ENCODE results near the gene KRTAP10-3. TPM values are rescaled to one million over a fixed set of nuclear protein-coding genes. Genes with fewer than 3 reads are reported as not detected.

Gene KRTAP10-3, protein sequence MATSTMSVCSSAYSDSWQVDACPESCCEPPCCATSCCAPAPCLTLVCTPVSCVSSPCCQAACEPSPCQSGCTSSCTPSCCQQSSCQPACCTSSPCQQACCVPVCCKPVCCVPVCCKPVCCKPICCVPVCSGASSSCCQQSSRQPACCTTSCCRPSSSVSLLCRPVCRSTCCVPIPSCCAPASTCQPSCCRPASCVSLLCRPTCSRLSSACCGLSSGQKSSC
- polyA plus RNA-seq, result not detected in 3 replicates
- not detected for polyA plus RNA-seq (2011; ENCODE audit: low read depth)
- polyA plus RNA-seq (2011; cell fraction: cytosol; rRNA removed), result not detected in 2 replicates
- polyA plus RNA-seq (2011; cell fraction: nucleus; rRNA removed), result not detected in 2 replicates
- not detected in 2 replicates for polyA plus RNA-seq (2012; ENCODE audit: low replicate concordance)
- polyA minus RNA-seq, result not detected in 3 replicates
- polyA minus RNA-seq (2011; cell fraction: cytosol; rRNA and poly(A)+ RNA removed), result not detected
- not detected in 2 replicates for polyA minus RNA-seq (2011; cell fraction: nucleus; rRNA and poly(A)+ RNA removed)

DNA sequence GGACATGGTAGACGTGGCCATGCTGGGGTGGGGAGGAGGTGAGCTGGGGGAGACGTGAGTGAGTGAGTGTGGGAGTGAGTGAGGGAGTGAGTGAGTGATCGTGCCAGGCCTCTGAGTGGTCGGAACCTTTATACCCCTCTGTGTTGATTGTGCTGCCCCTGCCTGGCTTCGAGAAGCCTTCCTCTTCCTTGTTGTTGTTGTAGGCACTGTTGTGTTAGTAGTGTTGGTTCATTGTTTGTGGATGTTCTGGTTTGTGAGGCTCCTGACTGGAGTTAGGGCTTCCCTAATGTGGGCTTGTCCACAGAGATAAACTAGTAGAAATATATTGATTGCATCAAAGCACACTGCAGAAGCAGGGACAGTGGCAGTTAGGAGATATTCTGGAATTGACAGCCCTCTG is at the start of gene KRTAP10-3:
TSS of gene KRTAP10-3 (minus strand) at position 101 of the 400 bp plus-strand sequence. CDS start at position 21, 80 bp downstream.
- H3K27ac ChIP-seq (ENCODE audit: control insufficient read depth, insufficient read depth, low read length), result no peak within 1 kb of the TSS
- peaks cover 4% of the 10 kb centered on the region for H3K27me3 ChIP-seq (ENCODE audit: control insufficient read depth, extremely low read depth, insufficient read depth, low read length)
- H2AFZ ChIP-seq (ENCODE audit: control insufficient read depth, low read length), result no peak within 1 kb of the TSS
- no peaks in the 10 kb centered on the region for H4K20me1 ChIP-seq (ENCODE audit: control insufficient read depth, extremely low read depth, insufficient read depth, low read length)
- H3K9me1 ChIP-seq (ENCODE audit: control insufficient read depth, extremely low read depth, insufficient read depth, low read length), result no peaks in the 10 kb centered on the region
- H3K36me3 ChIP-seq (ENCODE audit: control insufficient read depth in 2 of 2, extremely low read depth in 1 of 2, insufficient read depth in 2 of 2, low read length in 2 of 2), result no peaks in the 10 kb centered on the region
- no peaks in the 10 kb centered on the region for H3K4me1 ChIP-seq (ENCODE audit: control insufficient read depth, extremely low read depth, insufficient read depth, low read length)
- TF ChIP-seq EZH2 (IDR thresholded peaks at IDR 0.05; ENCODE audit: low read length) (no peak), CTCF (optimal IDR thresholded peaks at IDR 0.05 in 1 of 3, IDR thresholded peaks at IDR 0.05 in 1 of 3, conservative IDR thresholded peaks at IDR 0.05 in 1 of 3; ENCODE audit: extremely low read depth in 1 of 3, insufficient read depth in 2 of 3, low read length in 3 of 3) (no peak)
- H3K9ac ChIP-seq (ENCODE audit: control insufficient read depth, extremely low read depth, insufficient read depth, low read length), result no peak within 1 kb of the TSS
- FAIRE-seq, result no peak
- no peak for DNase-seq (ENCODE audit: low read depth, low spot score)
- no peak within 1 kb of the TSS for H3K4me3 ChIP-seq (ENCODE audit: control insufficient read depth in 2 of 3, extremely low read depth in 1 of 3, insufficient read depth in 2 of 3, low read depth in 1 of 3, low read length in 3 of 3)
- H3K4me2 ChIP-seq (ENCODE audit: control insufficient read depth, extremely low read depth, insufficient read depth, low read depth, low read length), result no peak within 1 kb of the TSS
- H3K9me3 ChIP-seq (ENCODE audit: control insufficient read depth, low read depth, low read length), result no peaks in the 10 kb centered on the region
- H3K79me2 ChIP-seq (ENCODE audit: control insufficient read depth, insufficient read depth, low read length), result no peaks in the 10 kb centered on the region
- dilution Hi-C loops (cut with MboI; ENCODE audit: extremely low pct_ligation_motif_present, low sequenced_read_pairs), result no loop called here

- Histone ChIP-seq H3K9me1 (ENCODE audit: control insufficient read depth, extremely low read depth, insufficient read depth, low read length) (no peaks in the 10 kb centered on the region), H3K9ac (ENCODE audit: control insufficient read depth, extremely low read depth, insufficient read depth, low read length) (no peak overlapping the region), H3K4me3 (ENCODE audit: control insufficient read depth in 2 of 3, extremely low read depth in 1 of 3, insufficient read depth in 2 of 3, low read depth in 1 of 3, low read length in 3 of 3) (no peak overlapping the region), H3K4me1 (ENCODE audit: control insufficient read depth, extremely low read depth, insufficient read depth, low read length) (no peaks in the 10 kb centered on the region), H3K36me3 (ENCODE audit: control insufficient read depth in 2 of 2, extremely low read depth in 1 of 2, insufficient read depth in 2 of 2, low read length in 2 of 2) (no peaks in the 10 kb centered on the region), H3K27me3 (ENCODE audit: control insufficient read depth, extremely low read depth, insufficient read depth, low read length) (peaks cover 2% of the 10 kb centered on the region), H4K20me1 (ENCODE audit: control insufficient read depth, extremely low read depth, insufficient read depth, low read length) (no peaks in the 10 kb centered on the region), H3K4me2 (ENCODE audit: control insufficient read depth, extremely low read depth, insufficient read depth, low read depth, low read length) (no peak overlapping the region), H3K27ac (ENCODE audit: control insufficient read depth, insufficient read depth, low read length) (no peak overlapping the region), H2AFZ (ENCODE audit: control insufficient read depth, low read length) (no peak overlapping the region), H3K79me2 (ENCODE audit: control insufficient read depth, insufficient read depth, low read length) (no peaks in the 10 kb centered on the region), H3K9me3 (ENCODE audit: control insufficient read depth, low read depth, low read length) (peaks cover 1% of the 10 kb centered on the region)
- DNase-seq (ENCODE audit: low read depth, low spot score), result no peak
- FAIRE-seq, result no peak
- dilution Hi-C loops (cut with MboI; ENCODE audit: extremely low pct_ligation_motif_present, low sequenced_read_pairs), result no loop called here
- TF ChIP-seq EZH2 (IDR thresholded peaks at IDR 0.05; ENCODE audit: low read length) (no peak), CTCF (optimal IDR thresholded peaks at IDR 0.05 in 1 of 3, IDR thresholded peaks at IDR 0.05 in 1 of 3, conservative IDR thresholded peaks at IDR 0.05 in 1 of 3; ENCODE audit: extremely low read depth in 1 of 3, insufficient read depth in 2 of 3, low read length in 3 of 3) (no peak)
These were observed 47.9 kb upstream of the KRTAP10-3 start for GRCh38 chr21:44606495-44606894.

Data from keratinocyte (primary cell).